Neural progenitor cell (in vitro differentiated cells): ENCODE results near the gene HIBADH. TPM values are rescaled to one million over a fixed set of nuclear protein-coding genes. Genes with fewer than 3 reads are reported as not detected.

Source experiments
- DNase-seq: peaks from one replicate; pipeline ENCODE4 v3.0.0-alpha.2; 2016; ENCODE audit warnings: low spot score
- H2AFZ ChIP-seq: fragments of 200-600 bp; sonication (generic); replicated peaks from 2 replicates; pipeline ENCODE4 v1.6.1; 2016; ENCODE audit warnings: antibody characterized with exemption
- H3F3A ChIP-seq: fragments of 200-600 bp; sonication (generic); 2 replicates; pipeline ENCODE4 v1.6.1; 2016; ENCODE audit warnings: antibody characterized with exemption, low read depth
- H3K27ac ChIP-seq: fragments of 200-600 bp; sonication (generic); 2 replicates; pipeline ENCODE4 v1.5.1; 2016; ENCODE audit warnings: mild to moderate bottlenecking
- H3K27me3 ChIP-seq: fragments of 200-600 bp; sonication (generic); 2 replicates; pipeline ENCODE4 v1.6.1; 2016; ENCODE audit warnings: mild to moderate bottlenecking, moderate library complexity
- H3K36me3 ChIP-seq: fragments of 200-600 bp; sonication (generic); 2 replicates; pipeline ENCODE4 v1.5.1; 2016
- H3K4me1 ChIP-seq: fragments of 200-600 bp; sonication (generic); 2 replicates; pipeline ENCODE4 v1.6.1; 2016; ENCODE audit warnings: mixed run types
- H3K4me2 ChIP-seq: fragments of 200-600 bp; sonication (generic); 2 replicates; pipeline ENCODE4 v1.6.1; 2016
- H3K4me3 ChIP-seq: fragments of 200-600 bp; sonication (generic); 2 replicates; pipeline ENCODE4 v1.5.1; 2016
- H3K79me2 ChIP-seq: fragments of 200-600 bp; sonication (generic); 2 replicates; pipeline ENCODE4 v1.6.1; 2016; ENCODE audit warnings: low read depth
- H3K9ac ChIP-seq: fragments of 200-600 bp; sonication (generic); 2 replicates; pipeline ENCODE4 v1.6.1; 2016
- H3K9me3 ChIP-seq: fragments of 200-600 bp; sonication (generic); 2 replicates; pipeline ENCODE4 v1.5.1; 2016; ENCODE audit warnings: low read depth
- H4K20me1 ChIP-seq: fragments of 200-600 bp; sonication (generic); 2 replicates; pipeline ENCODE4 v1.6.1; 2016; ENCODE audit warnings: low read depth
- H3K27ac Mint-ChIP-seq: 3 replicates; pipeline ENCODE4 v1.8.0; 2021; ENCODE audit warnings: mixed read lengths
- H3K27me3 Mint-ChIP-seq: 2 replicates; pipeline ENCODE4 v1.8.0; 2022; ENCODE audit warnings: low read depth, mild to moderate bottlenecking, inconsistent platforms, moderate library complexity, mixed read lengths; ENCODE audit not compliant: insufficient read depth
- H3K36me3 Mint-ChIP-seq: 3 replicates; pipeline ENCODE4 v1.8.0; 2021; ENCODE audit warnings: mixed read lengths
- H3K4me1 Mint-ChIP-seq: 3 replicates; pipeline ENCODE4 v1.8.0; 2021; ENCODE audit warnings: mixed read lengths
- H3K4me3 Mint-ChIP-seq: 3 replicates; pipeline ENCODE4 v1.8.0; 2021; ENCODE audit warnings: mild to moderate bottlenecking, moderate library complexity, mixed read lengths
- H3K9me3 Mint-ChIP-seq: 3 replicates; pipeline ENCODE4 v1.8.0; 2020; ENCODE audit warnings: mixed read lengths
- EZH2 ChIP-seq: fragments of 200-600 bp; sonication (generic); IDR thresholded peaks from 2 replicates; pipeline ENCODE4 v1.6.1; 2017; ENCODE audit warnings: antibody characterized with exemption, mild to moderate bottlenecking, moderate library complexity
- EZH2phosphoT487 ChIP-seq: fragments of 200-600 bp; sonication (generic); IDR thresholded peaks from 2 replicates; pipeline ENCODE4 v1.6.1; 2017; ENCODE audit warnings: antibody characterized with exemption
- total RNA-seq: library from RNA; depleted of rRNA; stranded (reverse); fragments of >200 nt; gene quantifications from 2 replicates; pipeline ENCODE4 v1.2.3, GENCODE V29; 2015; ENCODE audit warnings: low replicate concordance
- TF ChIP-seq, protein P1 (sequence below): fragments of 200-600 bp; sonication (generic); IDR thresholded peaks from 2 replicates; pipeline ENCODE4 v1.5.1; 2017; ENCODE audit warnings: antibody characterized with exemption, mild to moderate bottlenecking

The HIBADH gene
- total RNA-seq, 1 donor from 2014 or later, result 88.6 TPM

DNA sequence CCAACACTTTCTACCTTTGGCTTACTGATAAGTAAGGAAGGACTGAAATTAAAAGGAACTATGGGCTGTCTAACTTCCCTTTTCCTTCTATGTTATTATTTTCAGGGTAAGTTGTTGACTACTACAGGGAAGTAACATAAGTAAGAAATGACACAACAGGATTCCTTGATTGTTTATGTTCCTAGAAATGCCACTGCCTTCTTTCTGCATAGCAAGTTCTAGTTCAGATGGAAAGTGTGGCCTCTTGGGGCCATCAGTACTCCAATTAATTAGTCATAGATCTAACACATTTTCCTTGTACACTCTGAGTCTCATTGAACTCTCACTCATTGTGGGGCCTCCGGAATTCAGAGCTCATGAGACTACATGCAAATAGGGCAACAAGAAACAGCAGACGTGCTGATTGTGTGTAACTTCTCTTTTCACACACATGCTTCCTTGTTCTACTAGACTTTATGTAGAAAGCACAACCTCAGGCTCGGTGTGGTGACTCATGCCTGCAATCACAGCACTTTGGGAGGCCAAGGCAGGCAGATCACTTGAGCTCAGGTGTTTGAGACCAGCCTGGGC, 35.3 kb upstream of the HIBADH start:
- no peak overlapping the region for H3K27ac Mint-ChIP-seq
- Histone ChIP-seq H3K4me2 (no peak overlapping the region), H3K79me2 (no peaks in the 10 kb centered on the region), H3K27ac (no peak overlapping the region), H3K9me3 (no peaks in the 10 kb centered on the region), H3K4me1 (no peaks in the 10 kb centered on the region), H4K20me1 (no peaks in the 10 kb centered on the region), H3K36me3 (no peaks in the 10 kb centered on the region), H3F3A (no peaks in the 10 kb centered on the region), H2AFZ (no peak overlapping the region), H3K27me3 (no peaks in the 10 kb centered on the region), H3K4me3 (no peak overlapping the region), H3K9ac (no peak overlapping the region)
- no peaks in the 10 kb centered on the region for H3K36me3 Mint-ChIP-seq
- H3K4me1 Mint-ChIP-seq, result no peaks in the 10 kb centered on the region
- peaks cover 2% of the 10 kb centered on the region for H3K27me3 Mint-ChIP-seq
- no peak overlapping the region for H3K4me3 Mint-ChIP-seq
- TF ChIP-seq EZH2, result no peak
- TF ChIP-seq, protein P1, sequence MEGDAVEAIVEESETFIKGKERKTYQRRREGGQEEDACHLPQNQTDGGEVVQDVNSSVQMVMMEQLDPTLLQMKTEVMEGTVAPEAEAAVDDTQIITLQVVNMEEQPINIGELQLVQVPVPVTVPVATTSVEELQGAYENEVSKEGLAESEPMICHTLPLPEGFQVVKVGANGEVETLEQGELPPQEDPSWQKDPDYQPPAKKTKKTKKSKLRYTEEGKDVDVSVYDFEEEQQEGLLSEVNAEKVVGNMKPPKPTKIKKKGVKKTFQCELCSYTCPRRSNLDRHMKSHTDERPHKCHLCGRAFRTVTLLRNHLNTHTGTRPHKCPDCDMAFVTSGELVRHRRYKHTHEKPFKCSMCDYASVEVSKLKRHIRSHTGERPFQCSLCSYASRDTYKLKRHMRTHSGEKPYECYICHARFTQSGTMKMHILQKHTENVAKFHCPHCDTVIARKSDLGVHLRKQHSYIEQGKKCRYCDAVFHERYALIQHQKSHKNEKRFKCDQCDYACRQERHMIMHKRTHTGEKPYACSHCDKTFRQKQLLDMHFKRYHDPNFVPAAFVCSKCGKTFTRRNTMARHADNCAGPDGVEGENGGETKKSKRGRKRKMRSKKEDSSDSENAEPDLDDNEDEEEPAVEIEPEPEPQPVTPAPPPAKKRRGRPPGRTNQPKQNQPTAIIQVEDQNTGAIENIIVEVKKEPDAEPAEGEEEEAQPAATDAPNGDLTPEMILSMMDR, result no peak
- TF ChIP-seq EZH2phosphoT487, result no peak
- no peak for DNase-seq
- no peaks in the 10 kb centered on the region for H3K9me3 Mint-ChIP-seq

DNA sequence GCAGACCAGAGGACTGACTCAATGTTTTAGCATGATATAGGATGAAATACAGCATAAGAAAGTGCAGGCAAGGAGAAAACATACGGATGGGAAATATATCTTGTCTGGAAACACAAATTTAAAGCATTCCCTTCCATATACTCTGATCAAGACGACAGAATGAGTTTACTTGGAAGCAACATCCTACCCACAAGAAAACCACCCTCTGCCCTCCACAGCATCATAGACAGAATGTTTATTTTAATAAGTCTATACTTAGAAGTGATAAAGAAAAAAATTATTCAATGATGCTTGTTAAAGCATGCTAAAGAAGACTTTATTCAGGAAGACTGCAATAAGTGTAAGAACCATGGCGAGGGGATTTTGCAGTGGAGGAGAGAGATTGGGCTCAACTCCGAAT, 32.4 kb upstream of the HIBADH start:
- Mint-ChIP-seq H3K4me3 (no peak overlapping the region), H3K36me3 (no peaks in the 10 kb centered on the region), H3K27me3 (peaks cover 2% of the 10 kb centered on the region), H3K9me3 (no peaks in the 10 kb centered on the region), H3K4me1 (no peaks in the 10 kb centered on the region), H3K27ac (no peak overlapping the region)
- Histone ChIP-seq H3K9me3 (no peaks in the 10 kb centered on the region), H3K36me3 (no peaks in the 10 kb centered on the region), H4K20me1 (no peaks in the 10 kb centered on the region), H3K27me3 (no peaks in the 10 kb centered on the region), H3K79me2 (no peaks in the 10 kb centered on the region), H3K4me2 (no peak overlapping the region), H3K4me1 (no peaks in the 10 kb centered on the region), H3K27ac (no peak overlapping the region), H3K4me3 (no peak overlapping the region), H3K9ac (no peak overlapping the region), H2AFZ (no peak overlapping the region), H3F3A (no peaks in the 10 kb centered on the region)
- TF ChIP-seq EZH2 (no peak), EZH2phosphoT487 (no peak)
- TF ChIP-seq, protein P1, result no peak
- no peak for DNase-seq

DNA sequence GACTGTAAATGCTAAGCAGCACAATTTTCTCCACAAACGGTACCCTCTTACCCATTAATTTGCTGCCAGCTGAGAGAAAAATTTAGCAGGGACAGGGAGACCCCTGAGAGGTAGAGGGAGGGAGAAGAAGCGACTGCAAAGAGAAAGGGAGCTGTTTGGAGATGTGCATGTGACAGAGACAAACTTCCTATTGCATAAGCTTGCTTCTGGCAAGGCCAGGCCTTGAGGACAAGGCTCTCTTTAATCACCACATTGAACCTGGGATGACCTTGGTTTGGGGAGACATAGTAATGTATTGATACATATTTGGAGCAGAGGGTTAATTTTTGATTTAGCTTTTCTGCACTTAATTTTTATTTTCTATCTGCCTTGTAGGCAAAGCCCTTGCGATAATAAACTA, 31.1 kb upstream of the HIBADH start:
- Histone ChIP-seq H3K4me1 (peaks cover 4% of the 10 kb centered on the region), H3F3A (no peaks in the 10 kb centered on the region), H3K27me3 (no peaks in the 10 kb centered on the region), H3K4me3 (no peak overlapping the region), H4K20me1 (no peaks in the 10 kb centered on the region), H3K27ac (no peak overlapping the region), H3K79me2 (no peaks in the 10 kb centered on the region), H3K9ac (no peak overlapping the region), H3K36me3 (no peaks in the 10 kb centered on the region), H2AFZ (no peak overlapping the region), H3K4me2 (no peak overlapping the region), H3K9me3 (no peaks in the 10 kb centered on the region)
- Mint-ChIP-seq H3K36me3 (no peaks in the 10 kb centered on the region), H3K9me3 (no peaks in the 10 kb centered on the region), H3K4me3 (no peak overlapping the region), H3K27ac (no peak overlapping the region), H3K27me3 (peaks cover 2% of the 10 kb centered on the region), H3K4me1 (no peaks in the 10 kb centered on the region)
- DNase-seq, result no peak
- TF ChIP-seq, protein P1, result no peak
- TF ChIP-seq EZH2phosphoT487, result no peak
- TF ChIP-seq EZH2, result no peak
